Measurements from ENCODE around the gene IFI30.

Gene IFI30

DNA sequence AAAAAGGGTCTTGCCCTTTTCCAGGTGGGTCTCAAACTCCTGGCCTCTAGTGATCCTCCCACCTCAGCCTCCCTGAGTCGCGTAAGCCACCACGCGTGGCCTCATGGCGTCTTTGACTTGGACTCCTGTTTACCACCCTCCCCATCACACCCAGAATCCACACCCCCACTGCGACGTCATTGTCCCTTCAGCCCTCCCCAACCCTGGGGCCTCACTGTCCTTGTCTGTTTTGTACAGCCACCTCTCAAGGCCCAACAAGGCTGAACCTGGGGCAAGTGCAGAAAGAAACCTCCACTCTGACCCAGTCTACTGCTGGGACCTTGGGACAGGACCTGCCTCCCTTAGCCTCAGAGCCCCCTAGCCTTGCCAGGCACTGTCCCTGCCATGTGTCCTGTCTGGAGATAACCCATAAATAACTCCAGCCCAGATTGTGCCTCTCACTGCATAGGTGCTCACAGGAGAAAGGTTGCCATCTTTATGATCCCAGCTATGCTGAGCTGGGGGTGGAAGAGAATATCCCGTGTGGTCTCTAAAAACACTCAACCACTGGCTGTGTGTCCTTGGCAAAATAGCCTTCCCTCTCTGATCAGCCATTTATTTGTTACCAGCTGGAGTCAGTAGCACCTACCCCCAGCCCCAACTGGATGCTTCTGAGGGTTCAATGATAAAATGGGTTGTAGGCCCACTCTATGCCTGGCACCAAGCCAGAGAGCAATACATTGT is 1.8 kb upstream of the IFI30 start:
- Histone ChIP-seq H3K4me3 (no peak overlapping the region), H3K27ac (peak overlapping the region in 1 of 2 donors; percentile 69)
- TF ChIP-seq, protein P1, sequence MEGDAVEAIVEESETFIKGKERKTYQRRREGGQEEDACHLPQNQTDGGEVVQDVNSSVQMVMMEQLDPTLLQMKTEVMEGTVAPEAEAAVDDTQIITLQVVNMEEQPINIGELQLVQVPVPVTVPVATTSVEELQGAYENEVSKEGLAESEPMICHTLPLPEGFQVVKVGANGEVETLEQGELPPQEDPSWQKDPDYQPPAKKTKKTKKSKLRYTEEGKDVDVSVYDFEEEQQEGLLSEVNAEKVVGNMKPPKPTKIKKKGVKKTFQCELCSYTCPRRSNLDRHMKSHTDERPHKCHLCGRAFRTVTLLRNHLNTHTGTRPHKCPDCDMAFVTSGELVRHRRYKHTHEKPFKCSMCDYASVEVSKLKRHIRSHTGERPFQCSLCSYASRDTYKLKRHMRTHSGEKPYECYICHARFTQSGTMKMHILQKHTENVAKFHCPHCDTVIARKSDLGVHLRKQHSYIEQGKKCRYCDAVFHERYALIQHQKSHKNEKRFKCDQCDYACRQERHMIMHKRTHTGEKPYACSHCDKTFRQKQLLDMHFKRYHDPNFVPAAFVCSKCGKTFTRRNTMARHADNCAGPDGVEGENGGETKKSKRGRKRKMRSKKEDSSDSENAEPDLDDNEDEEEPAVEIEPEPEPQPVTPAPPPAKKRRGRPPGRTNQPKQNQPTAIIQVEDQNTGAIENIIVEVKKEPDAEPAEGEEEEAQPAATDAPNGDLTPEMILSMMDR (IDR thresholded peaks at IDR 0.05), result no peak
- DNase-seq (ENCODE audit: low spot score), result no peak

GRCh38 chr19:18172331-18173053 is 1.1 kb upstream of the IFI30 start:
- H3K4me3 ChIP-seq, result no peak overlapping the region
- peak overlapping the region; percentile 11 to 69 for H3K27ac ChIP-seq
- TF ChIP-seq, protein P1 (IDR thresholded peaks at IDR 0.05), result no peak
- no peak for DNase-seq (ENCODE audit: low spot score)

DNA sequence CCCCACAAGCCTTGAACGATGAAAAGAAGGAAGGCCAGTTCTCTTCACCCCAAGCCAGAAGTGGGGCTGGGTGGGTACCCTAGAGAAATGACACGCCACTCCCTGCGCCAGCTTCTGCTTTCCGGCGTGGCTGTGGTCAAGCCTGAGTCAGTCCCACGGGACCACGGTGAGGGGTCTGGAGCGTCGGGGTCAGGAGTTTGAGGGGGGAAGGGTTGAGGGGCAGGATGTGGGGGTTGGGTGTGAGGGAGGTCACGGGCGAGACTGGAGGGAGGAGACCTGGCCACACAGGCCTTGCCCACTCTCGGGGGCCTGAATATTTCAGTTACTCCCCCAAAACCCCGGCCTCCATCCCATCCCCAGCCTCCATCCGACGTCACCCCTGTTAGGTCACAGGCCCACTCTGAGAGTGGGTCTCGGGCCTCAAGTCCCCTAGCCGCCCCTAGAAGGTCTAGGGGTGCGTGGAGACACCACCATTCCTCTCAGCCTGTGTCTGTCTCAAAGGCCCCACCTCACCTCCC is 500 bp upstream of the IFI30 start:
- no peak for DNase-seq (ENCODE audit: low spot score)
- Histone ChIP-seq H3K4me3 (peak overlapping the region; percentile 81), H3K27ac (peak overlapping the region; percentile 11 to 69)
- TF ChIP-seq, protein P1 (IDR thresholded peaks at IDR 0.05), result no peak

DNA sequence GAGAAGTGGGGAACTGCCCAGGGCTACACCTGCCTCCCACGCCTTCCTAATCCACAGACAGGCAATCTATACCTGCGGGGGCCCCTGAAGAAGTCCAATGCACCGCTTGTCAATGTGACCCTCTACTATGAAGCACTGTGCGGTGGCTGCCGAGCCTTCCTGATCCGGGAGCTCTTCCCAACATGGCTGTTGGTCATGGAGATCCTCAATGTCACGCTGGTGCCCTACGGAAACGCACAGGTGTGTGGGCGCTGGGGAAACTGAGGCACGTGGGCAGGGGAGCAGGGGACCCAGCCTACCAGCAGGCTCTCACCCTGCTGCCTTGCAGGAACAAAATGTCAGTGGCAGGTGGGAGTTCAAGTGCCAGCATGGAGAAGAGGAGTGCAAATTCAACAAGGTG is 1.4 kb downstream of the IFI30 start:
- TF ChIP-seq, protein P1 (IDR thresholded peaks at IDR 0.05), result no peak
- Histone ChIP-seq H3K27ac (no peak overlapping the region), H3K4me3 (peak overlapping the region; percentile 81)
- DNase-seq (ENCODE audit: low spot score), result no peak

DNA sequence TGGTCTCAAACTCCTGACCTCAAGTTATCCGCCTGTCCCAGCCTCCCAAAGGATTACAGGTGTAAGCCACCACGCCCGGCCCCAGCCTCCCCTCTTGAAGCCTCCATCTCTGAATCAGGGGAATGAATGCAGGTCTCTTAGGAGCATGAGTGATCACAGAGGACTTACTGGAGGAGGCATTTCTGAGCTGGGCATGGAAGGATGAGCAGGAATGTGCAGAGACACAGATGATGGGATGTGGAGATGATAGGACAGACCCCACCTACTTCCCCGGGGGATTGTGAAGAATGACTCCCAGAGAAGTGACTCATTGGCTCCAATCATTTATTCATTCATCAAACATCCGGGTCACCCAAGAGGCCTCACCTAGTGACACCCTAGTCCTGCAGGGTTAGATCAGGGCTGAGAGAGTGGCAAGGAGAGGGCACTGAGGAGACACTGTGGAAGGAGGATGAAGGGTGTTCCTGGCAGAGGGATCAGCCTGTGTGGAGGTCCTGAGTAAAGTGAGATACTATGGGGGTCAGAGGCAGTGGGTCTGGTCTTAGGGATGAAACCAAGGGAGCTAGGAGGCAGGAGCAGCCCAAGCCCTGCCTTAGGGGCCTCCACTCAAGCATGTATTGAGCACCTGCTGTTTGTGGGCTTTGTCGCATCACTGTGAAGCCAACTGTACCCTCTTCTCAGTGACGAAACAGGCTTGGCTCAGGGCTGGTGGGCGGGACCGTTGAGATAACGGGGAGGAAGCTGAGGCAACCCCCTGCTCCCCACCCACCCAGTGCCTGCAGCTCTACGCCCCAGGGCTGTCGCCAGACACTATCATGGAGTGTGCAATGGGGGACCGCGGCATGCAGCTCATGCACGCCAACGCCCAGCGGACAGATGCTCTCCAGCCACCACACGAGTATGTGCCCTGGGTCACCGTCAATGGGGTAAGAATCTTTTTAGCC is 3.0 kb downstream of the IFI30 start:
- Histone ChIP-seq H3K27ac (no peak overlapping the region), H3K4me3 (no peak overlapping the region)
- no peak for DNase-seq (ENCODE audit: low spot score)
- TF ChIP-seq, protein P1 (IDR thresholded peaks at IDR 0.05), result no peak

- no peak for DNase-seq (ENCODE audit: low spot score)
- H3K27ac ChIP-seq, result no peak overlapping the region
- TF ChIP-seq, protein P1 (IDR thresholded peaks at IDR 0.05), result no peak
- H3K4me3 ChIP-seq, result no peak overlapping the region
Measured at GRCh38 chr19:18179957-18180356, 6.3 kb downstream of the IFI30 start.
